Adrenal gland (tissue), 5 donors: Measurements from ENCODE around the gene VSIG10L2.

ENCODE experiments used
- POLR2A ChIP-seq, 2 donors: fragments of 450-650 bp; IDR thresholded peaks; one replicate each; pipeline ENCODE4 v1.6.1; 2017; ENCODE audit warnings: antibody characterized with exemption in 2 of 2, mild to moderate bottlenecking in 2 of 2, moderate library complexity in 1 of 2
- TF ChIP-seq, protein P1 (sequence below), 6 experiments: fragments of 450-650 bp in 4 of 6; fragments of 200-600 bp in 2 of 6; sonication (generic) in 1 of 6; IDR thresholded peaks; 1 replicate in 5 of 6; 2 replicates in 1 of 6; pipeline versions ENCODE4 v1.5.1 to v1.8.0; 2016 to 2021; ENCODE audit warnings: antibody characterized with exemption in 6 of 6, mild to moderate bottlenecking in 2 of 6, moderate library complexity in 1 of 6
- donor health status: DM: no; HTN: no; CAD: no.

GRCh38 chr11:125904678-125905077, 41.2 kb upstream of the VSIG10L2 start:
- no peak for TF ChIP-seq POLR2A (IDR thresholded peaks at IDR 0.05)
- TF ChIP-seq, protein P1, sequence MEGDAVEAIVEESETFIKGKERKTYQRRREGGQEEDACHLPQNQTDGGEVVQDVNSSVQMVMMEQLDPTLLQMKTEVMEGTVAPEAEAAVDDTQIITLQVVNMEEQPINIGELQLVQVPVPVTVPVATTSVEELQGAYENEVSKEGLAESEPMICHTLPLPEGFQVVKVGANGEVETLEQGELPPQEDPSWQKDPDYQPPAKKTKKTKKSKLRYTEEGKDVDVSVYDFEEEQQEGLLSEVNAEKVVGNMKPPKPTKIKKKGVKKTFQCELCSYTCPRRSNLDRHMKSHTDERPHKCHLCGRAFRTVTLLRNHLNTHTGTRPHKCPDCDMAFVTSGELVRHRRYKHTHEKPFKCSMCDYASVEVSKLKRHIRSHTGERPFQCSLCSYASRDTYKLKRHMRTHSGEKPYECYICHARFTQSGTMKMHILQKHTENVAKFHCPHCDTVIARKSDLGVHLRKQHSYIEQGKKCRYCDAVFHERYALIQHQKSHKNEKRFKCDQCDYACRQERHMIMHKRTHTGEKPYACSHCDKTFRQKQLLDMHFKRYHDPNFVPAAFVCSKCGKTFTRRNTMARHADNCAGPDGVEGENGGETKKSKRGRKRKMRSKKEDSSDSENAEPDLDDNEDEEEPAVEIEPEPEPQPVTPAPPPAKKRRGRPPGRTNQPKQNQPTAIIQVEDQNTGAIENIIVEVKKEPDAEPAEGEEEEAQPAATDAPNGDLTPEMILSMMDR (IDR thresholded peaks at IDR 0.05) = no peak
